Measurements from ENCODE around the gene SMOC2.
"Not testable (repeated sequence)": the region's sequence is repeated elsewhere in the genome, so short reads cannot be mapped to it uniquely, and the experiment has no call there.

SMOC2 gene

GRCh38 chr6:168610966-168611365, 170.0 kb downstream of the SMOC2 start:
- DNase-seq (ENCODE audit: extremely low spot score, insufficient read length, low read depth); FAIRE-seq: not testable (repeated sequence)

GRCh38 chr6:168611691-168612090, 170.7 kb downstream of the SMOC2 start:
- FAIRE-seq, result no peak
- no peak for DNase-seq (ENCODE audit: extremely low spot score, insufficient read length, low read depth)

- FAIRE-seq (no peak), DNase-seq (ENCODE audit: extremely low spot score, insufficient read length, low read depth) (no peak)
Observed at GRCh38 chr6:168612586-168612985, 171.6 kb downstream of the SMOC2 start.

- FAIRE-seq (no peak), DNase-seq (ENCODE audit: extremely low spot score, insufficient read length, low read depth) (no peak)
Observed at GRCh38 chr6:168615837-168616236, 174.9 kb downstream of the SMOC2 start.

- FAIRE-seq (no peak), DNase-seq (ENCODE audit: extremely low spot score, insufficient read length, low read depth) (no peak)
Observed at GRCh38 chr6:168616816-168617765, 176.1 kb downstream of the SMOC2 start.

- FAIRE-seq (no peak), DNase-seq (ENCODE audit: extremely low spot score, insufficient read length, low read depth) (no peak)
Observed at GRCh38 chr6:168618546-168619315, 177.7 kb downstream of the SMOC2 start.

GRCh38 chr6:168619560-168620314, 178.8 kb downstream of the SMOC2 start:
- no peak for FAIRE-seq

GRCh38 chr6:168620578-168620977, 179.6 kb downstream of the SMOC2 start:
- FAIRE-seq, result no peak
- DNase-seq (ENCODE audit: extremely low spot score, insufficient read length, low read depth), result no peak

More at GRCh38 chr6:168619560-168620314, 178.8 kb downstream of the SMOC2 start:
- DNase-seq (ENCODE audit: extremely low spot score, insufficient read length, low read depth), result no peak

- DNase-seq (ENCODE audit: extremely low spot score, insufficient read length, low read depth) (no peak), FAIRE-seq (no peak)
Observed at GRCh38 chr6:168623736-168624135, 182.8 kb downstream of the SMOC2 start.

GRCh38 chr6:168624540-168624939, 183.6 kb downstream of the SMOC2 start:
- FAIRE-seq (no peak), DNase-seq (ENCODE audit: extremely low spot score, insufficient read length, low read depth) (no peak)

GRCh38 chr6:168624948-168625347, 184.0 kb downstream of the SMOC2 start:
- no peak for DNase-seq (ENCODE audit: extremely low spot score, insufficient read length, low read depth)
- no peak for FAIRE-seq

GRCh38 chr6:168625602-168626001, 184.6 kb downstream of the SMOC2 start:
- FAIRE-seq, result no peak
- DNase-seq (ENCODE audit: extremely low spot score, insufficient read length, low read depth), result no peak

GRCh38 chr6:168626046-168626602, 185.1 kb downstream of the SMOC2 start:
- DNase-seq (ENCODE audit: extremely low spot score, insufficient read length, low read depth), result no peak
- no peak for FAIRE-seq

- DNase-seq (ENCODE audit: extremely low spot score, insufficient read length, low read depth), result no peak
- FAIRE-seq, result no peak
Observed at GRCh38 chr6:168627506-168628175, 186.7 kb downstream of the SMOC2 start.

GRCh38 chr6:168628176-168628553, 187.2 kb downstream of the SMOC2 start:
- DNase-seq (ENCODE audit: extremely low spot score, insufficient read length, low read depth) (no peak), FAIRE-seq (no peak)

- FAIRE-seq, result no peak
- no peak for DNase-seq (ENCODE audit: extremely low spot score, insufficient read length, low read depth)
Observed at GRCh38 chr6:168628732-168629245, 187.8 kb downstream of the SMOC2 start.

- DNase-seq (ENCODE audit: extremely low spot score, insufficient read length, low read depth) (no peak), FAIRE-seq (no peak)
Observed at GRCh38 chr6:168631564-168631963, 190.6 kb downstream of the SMOC2 start.

GRCh38 chr6:168632694-168633093, 191.7 kb downstream of the SMOC2 start:
- DNase-seq (ENCODE audit: extremely low spot score, insufficient read length, low read depth), result no peak
- no peak for FAIRE-seq

Data from GM18507 (cell line).